Loucy (cell line): ENCODE measurements around the gene CC2D1A.

Experiments used
- H2AFZ ChIP-seq: fragments of 200-600 bp; sonication (generic); 2 replicates; pipeline ENCODE4 v1.6.0; 2016; ENCODE audit warnings: antibody characterized with exemption, mild to moderate bottlenecking, low read length, moderate library complexity
- H3F3A ChIP-seq: fragments of 200-600 bp; 2 replicates; pipeline ENCODE4 v1.6.0; 2016; ENCODE audit warnings: antibody characterized with exemption, low read depth, mild to moderate bottlenecking
- H3K27me3 ChIP-seq: fragments of 200-600 bp; sonication (generic); 2 replicates; pipeline ENCODE4 v1.6.1; 2014; ENCODE audit warnings: low read length, mild to moderate bottlenecking; ENCODE audit not compliant: insufficient read depth, poor library complexity, severe bottlenecking
- H3K36me3 ChIP-seq: fragments of 200-600 bp; sonication (generic); 2 replicates; pipeline ENCODE4 v1.6.1; 2016; ENCODE audit warnings: low read length; ENCODE audit not compliant: insufficient read depth
- H3K4me1 ChIP-seq: fragments of 200-600 bp; sonication (generic); 2 replicates; pipeline ENCODE4 v1.5.1; 2014; ENCODE audit warnings: low read length, mild to moderate bottlenecking; ENCODE audit not compliant: insufficient read depth, poor library complexity, severe bottlenecking
- H3K4me2 ChIP-seq: fragments of 200-600 bp; sonication (generic); 2 replicates; pipeline ENCODE4 v1.6.0; 2014; ENCODE audit warnings: antibody characterized with exemption, low read length, low read depth, mild to moderate bottlenecking; ENCODE audit not compliant: poor library complexity, severe bottlenecking
- H3K4me3 ChIP-seq: fragments of 200-600 bp; sonication (generic); 2 replicates; pipeline ENCODE4 v1.5.1; 2014; ENCODE audit warnings: low read length, mild to moderate bottlenecking, mixed read lengths; ENCODE audit not compliant: poor library complexity, severe bottlenecking
- H3K79me2 ChIP-seq: fragments of 200-600 bp; sonication (generic); 2 replicates; pipeline ENCODE4 v1.6.1; 2014; ENCODE audit warnings: low read length; ENCODE audit not compliant: insufficient read depth
- H3K9ac ChIP-seq: fragments of 200-600 bp; sonication (generic); 2 replicates; pipeline ENCODE4 v1.6.0; 2014; ENCODE audit warnings: mild to moderate bottlenecking, low read depth, low read length, moderate library complexity; ENCODE audit not compliant: poor library complexity, severe bottlenecking
- H3K9me2 ChIP-seq: fragments of 200-600 bp; sonication (generic); replicated peaks from 2 replicates; pipeline ENCODE4 v1.6.1; 2016; ENCODE audit warnings: low read depth, low read length, mixed read lengths
- H3K9me3 ChIP-seq: fragments of 200-600 bp; sonication (generic); 2 replicates; pipeline ENCODE4 v1.6.1; 2014; ENCODE audit warnings: mild to moderate bottlenecking, antibody characterized with exemption, low read length, low read depth; ENCODE audit not compliant: insufficient read depth
- H4K20me1 ChIP-seq: fragments of 200-600 bp; sonication (generic); 2 replicates; pipeline ENCODE4 v1.6.0; 2014; ENCODE audit warnings: antibody characterized with exemption, low read length, mild to moderate bottlenecking; ENCODE audit not compliant: insufficient read depth, poor library complexity, severe bottlenecking
- CTCF ChIP-seq: fragments of 200-600 bp; sonication (generic); conservative IDR thresholded peaks from 2 replicates; pipeline ENCODE4 v1.5.1; 2014; ENCODE audit warnings: mild to moderate bottlenecking, antibody characterized with exemption, low read length
- EZH2phosphoT487 ChIP-seq: fragments of 200-600 bp; IDR thresholded peaks from 2 replicates; pipeline ENCODE4 v1.6.1; 2018; ENCODE audit warnings: antibody characterized with exemption, mild to moderate bottlenecking, moderate library complexity, borderline replicate concordance

The CC2D1A gene

DNA sequence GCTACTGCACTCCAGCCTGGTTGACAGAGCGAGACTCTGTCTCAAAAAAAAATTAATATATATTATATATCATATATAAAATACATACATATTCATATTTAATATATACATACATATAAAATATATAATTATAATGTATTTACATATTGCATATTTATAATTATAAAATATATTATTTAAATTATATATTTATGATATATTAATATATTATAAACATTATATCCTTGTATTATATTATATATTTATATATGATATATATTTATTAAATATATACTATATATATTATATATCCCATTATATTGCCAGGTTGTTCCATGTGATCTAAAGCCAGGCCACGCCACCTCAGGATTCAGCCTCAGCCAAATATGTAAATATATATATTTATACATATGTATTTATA is 9.8 kb upstream of the CC2D1A start:
- Histone ChIP-seq H3K9me3 (no peaks in the 10 kb centered on the region), H3K36me3 (peaks cover 16% of the 10 kb centered on the region; the same call in 1 of the 2 replicates), H3K9me2 (no peaks in the 10 kb centered on the region), H3K9ac (no peak overlapping the region), H2AFZ (no peak overlapping the region), H3F3A (no peaks in the 10 kb centered on the region), H3K4me2 (no peak overlapping the region), H4K20me1 (peaks cover 9% of the 10 kb centered on the region), H3K4me1 (peaks cover 16% of the 10 kb centered on the region), H3K27me3 (no peaks in the 10 kb centered on the region), H3K79me2 (peaks cover 33% of the 10 kb centered on the region), H3K4me3 (no peak overlapping the region)
- TF ChIP-seq EZH2phosphoT487: no peak

DNA sequence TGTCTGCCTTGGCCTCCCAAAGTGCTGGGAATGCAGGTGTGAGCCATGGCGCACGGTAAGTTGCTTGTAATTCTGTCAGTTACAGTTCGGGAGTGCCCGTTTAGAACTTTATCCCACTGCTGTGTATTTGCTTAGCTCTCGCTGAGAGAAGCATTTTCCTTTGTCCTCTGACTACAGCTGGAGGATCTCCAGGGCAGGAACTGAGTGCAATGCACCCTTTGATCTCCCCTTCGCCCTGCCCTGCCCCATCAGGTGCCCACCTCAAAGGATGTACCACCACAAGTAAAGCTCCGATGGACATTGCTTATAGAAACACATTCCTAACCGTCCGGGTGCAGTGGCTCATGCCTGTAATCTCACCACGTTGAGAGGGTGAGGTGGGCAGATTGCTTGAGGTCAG is 6.6 kb upstream of the CC2D1A start:
- Histone ChIP-seq H3K27me3 (no peaks in the 10 kb centered on the region), H3K4me2 (peak overlapping the region; percentile 57), H3K4me3 (no peak overlapping the region), H2AFZ (no peak overlapping the region), H3F3A (no peaks in the 10 kb centered on the region), H3K9me2 (no peaks in the 10 kb centered on the region), H3K4me1 (peaks cover 25% of the 10 kb centered on the region), H3K9ac (peak overlapping the region; percentile 59), H3K9me3 (no peaks in the 10 kb centered on the region), H3K79me2 (peaks cover 38% of the 10 kb centered on the region), H4K20me1 (peaks cover 9% of the 10 kb centered on the region), H3K36me3 (peaks cover 3% of the 10 kb centered on the region; the same call in 1 of the 2 replicates)
- no peak for TF ChIP-seq EZH2phosphoT487
- no peak for TF ChIP-seq CTCF

- Histone ChIP-seq H3K4me1 (peaks cover 26% of the 10 kb centered on the region), H3K9me3 (no peaks in the 10 kb centered on the region), H3K27me3 (no peaks in the 10 kb centered on the region), H3K36me3 (no peaks in the 10 kb centered on the region; the same call in 1 of the 2 replicates), H3K79me2 (peaks cover 44% of the 10 kb centered on the region), H3K4me2 (peak overlapping the region; percentile 57), H3K9me2 (no peaks in the 10 kb centered on the region), H3F3A (no peaks in the 10 kb centered on the region), H3K9ac (peak overlapping the region; percentile 59), H4K20me1 (peaks cover 9% of the 10 kb centered on the region), H3K4me3 (peak overlapping the region; percentile 1), H2AFZ (no peak overlapping the region)
- TF ChIP-seq EZH2phosphoT487: no peak
- no peak for TF ChIP-seq CTCF
These were observed 6.0 kb upstream of the CC2D1A start for GRCh38 chr19:13899912-13900584.
